ENCODE results near the gene AHCTF1.

DNA sequence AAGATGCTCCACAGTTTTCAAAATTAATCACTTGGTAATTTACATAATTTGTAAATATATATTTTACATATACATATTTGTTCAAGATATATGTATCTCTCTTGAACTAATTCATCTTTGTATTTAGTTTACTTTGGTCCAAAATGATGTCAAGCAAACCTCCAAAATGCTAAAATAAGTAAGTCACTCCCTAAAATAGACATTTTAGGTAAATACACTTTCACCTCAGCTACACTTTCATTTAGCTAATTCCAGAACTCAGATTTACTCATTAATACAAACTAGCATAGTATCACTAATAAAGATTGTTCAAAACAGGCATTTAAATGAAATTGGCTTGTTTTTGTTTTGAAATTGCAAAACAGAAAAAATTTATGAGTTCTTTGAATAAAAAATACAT, 40.6 kb downstream of the AHCTF1 start:
- TF ChIP-seq, protein P1, sequence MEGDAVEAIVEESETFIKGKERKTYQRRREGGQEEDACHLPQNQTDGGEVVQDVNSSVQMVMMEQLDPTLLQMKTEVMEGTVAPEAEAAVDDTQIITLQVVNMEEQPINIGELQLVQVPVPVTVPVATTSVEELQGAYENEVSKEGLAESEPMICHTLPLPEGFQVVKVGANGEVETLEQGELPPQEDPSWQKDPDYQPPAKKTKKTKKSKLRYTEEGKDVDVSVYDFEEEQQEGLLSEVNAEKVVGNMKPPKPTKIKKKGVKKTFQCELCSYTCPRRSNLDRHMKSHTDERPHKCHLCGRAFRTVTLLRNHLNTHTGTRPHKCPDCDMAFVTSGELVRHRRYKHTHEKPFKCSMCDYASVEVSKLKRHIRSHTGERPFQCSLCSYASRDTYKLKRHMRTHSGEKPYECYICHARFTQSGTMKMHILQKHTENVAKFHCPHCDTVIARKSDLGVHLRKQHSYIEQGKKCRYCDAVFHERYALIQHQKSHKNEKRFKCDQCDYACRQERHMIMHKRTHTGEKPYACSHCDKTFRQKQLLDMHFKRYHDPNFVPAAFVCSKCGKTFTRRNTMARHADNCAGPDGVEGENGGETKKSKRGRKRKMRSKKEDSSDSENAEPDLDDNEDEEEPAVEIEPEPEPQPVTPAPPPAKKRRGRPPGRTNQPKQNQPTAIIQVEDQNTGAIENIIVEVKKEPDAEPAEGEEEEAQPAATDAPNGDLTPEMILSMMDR (IDR thresholded peaks at IDR 0.05), result no peak
- TF ChIP-seq POLR2AphosphoS5 (IDR thresholded peaks at IDR 0.05), result no peak
- no peak for TF ChIP-seq POLR2A (IDR thresholded peaks at IDR 0.05)

Measured in sigmoid colon (tissue), 4 donors.